HEK293 (cell line): ENCODE measurements around the gene SUCNR1.

Experiments used
- CTCF ChIA-PET: fragments of 350-600 bp; formaldehyde crosslinking; extraction: SDS; loops from one replicate; lab custom pipeline; 2021; ENCODE audit warnings: antibody characterized with exemption; lab: Yijun Ruan, JAX
- POLR2A ChIA-PET: fragments of 300-600 bp; formaldehyde crosslinking; extraction: SDS; loops from one replicate; lab custom pipeline; 2020; ENCODE audit warnings: antibody characterized with exemption, inconsistent platforms; lab: Yijun Ruan, JAX
- H3K27ac ChIP-seq: fragments of 200-500 bp; sonication (Bioruptor generic); 2 replicates; pipeline ENCODE4 v1.5.1; 2014; ENCODE audit warnings: low read depth, low read length, control low read depth, inconsistent platforms; ENCODE audit errors: extremely low read depth
- H3K36me3 ChIP-seq, 2 experiments: fragments of 200-500 bp in 1 of 2; sonication (Bioruptor generic) in 1 of 2; 1 replicate in 1 of 2; 2 replicates in 1 of 2; pipeline ENCODE4 v1.5.1; 2014 to 2017; ENCODE audit warnings: inconsistent platforms in 2 of 2, low read length in 2 of 2; ENCODE audit not compliant: control insufficient read depth in 2 of 2, insufficient read depth in 1 of 2
- H3K4me1 ChIP-seq: fragments of 200-500 bp; sonication (Bioruptor generic); 2 replicates; pipeline ENCODE4 v1.5.1; 2014; ENCODE audit warnings: mild to moderate bottlenecking, low read length, inconsistent platforms; ENCODE audit not compliant: control insufficient read depth, insufficient read depth
- H3K4me3 ChIP-seq: 2 replicates; pipeline ENCODE4 v1.5.1; 2011; ENCODE audit warnings: low read depth, mild to moderate bottlenecking, control low read depth, low read length, moderate library complexity
- H3K9me3 ChIP-seq: fragments of 200-500 bp; sonication (Bioruptor generic); 2 replicates; pipeline ENCODE4 v1.5.1; 2014; ENCODE audit warnings: low read depth, low read length, inconsistent platforms; ENCODE audit not compliant: control insufficient read depth, insufficient read depth
- CTCF ChIP-seq: fragments of 450-650 bp; formaldehyde crosslinking; IDR thresholded peaks from 2 replicates; pipeline ENCODE4 v1.5.1; 2016; ENCODE audit warnings: missing biosample characterization, missing genetic modification characterization
- FEZF1 ChIP-seq: fragments of 450-650 bp; formaldehyde crosslinking; IDR thresholded peaks from 2 replicates; pipeline ENCODE4 v1.5.1; 2016; ENCODE audit warnings: missing biosample characterization, missing genetic modification characterization
- HIC1 ChIP-seq: fragments of 450-650 bp; formaldehyde crosslinking; IDR thresholded peaks from 2 replicates; pipeline ENCODE4 v1.5.1; 2016; ENCODE audit warnings: missing biosample characterization, missing genetic modification characterization
- HOXD13 ChIP-seq: sonication (generic); formaldehyde crosslinking; IDR thresholded peaks from 2 replicates; pipeline ENCODE4 v1.8.0; 2022; ENCODE audit warnings: missing genetic modification reagents, borderline replicate concordance
- INSM2 ChIP-seq: fragments of 450-650 bp; formaldehyde crosslinking; IDR thresholded peaks from 2 replicates; pipeline ENCODE4 v1.5.1; 2016; ENCODE audit warnings: missing biosample characterization, missing genetic modification characterization
- KLF1 ChIP-seq: fragments of 450-650 bp; formaldehyde crosslinking; IDR thresholded peaks from 2 replicates; pipeline ENCODE4 v1.5.1; 2016; ENCODE audit warnings: missing biosample characterization, missing genetic modification characterization
- KLF9 ChIP-seq: fragments of 450-650 bp; formaldehyde crosslinking; IDR thresholded peaks from 2 replicates; pipeline ENCODE4 v1.5.1; 2016; ENCODE audit warnings: missing biosample characterization, missing genetic modification characterization, low read depth
- SCRT1 ChIP-seq: fragments of 450-650 bp; formaldehyde crosslinking; IDR thresholded peaks from 2 replicates; pipeline ENCODE4 v1.5.1; 2016; ENCODE audit warnings: missing biosample characterization, missing genetic modification characterization, borderline replicate concordance
- ZNF133 ChIP-seq: fragments of 450-650 bp; formaldehyde crosslinking; IDR thresholded peaks from 2 replicates; pipeline ENCODE4 v1.5.1; 2016; ENCODE audit warnings: missing biosample characterization, missing genetic modification characterization
- ZNF138 ChIP-seq: fragments of 450-650 bp; formaldehyde crosslinking; IDR thresholded peaks from 2 replicates; pipeline ENCODE4 v1.5.1; 2016; ENCODE audit warnings: missing biosample characterization, missing genetic modification characterization, borderline replicate concordance
- ZNF140 ChIP-seq: fragments of 450-650 bp; formaldehyde crosslinking; IDR thresholded peaks from 2 replicates; pipeline ENCODE4 v1.5.1; 2016; ENCODE audit warnings: missing biosample characterization, missing genetic modification characterization
- ZNF169 ChIP-seq: fragments of 450-650 bp; formaldehyde crosslinking; IDR thresholded peaks from 2 replicates; pipeline ENCODE4 v1.5.1; 2016; ENCODE audit warnings: missing biosample characterization, missing genetic modification characterization
- ZNF174 ChIP-seq: fragments of 450-650 bp; formaldehyde crosslinking; IDR thresholded peaks from 2 replicates; pipeline ENCODE4 v1.5.0; 2017; ENCODE audit warnings: missing biosample characterization, mild to moderate bottlenecking, missing genetic modification characterization
- ZNF175 ChIP-seq: fragments of 450-650 bp; formaldehyde crosslinking; IDR thresholded peaks from 2 replicates; pipeline ENCODE4 v1.5.1; 2016; ENCODE audit warnings: missing biosample characterization, missing genetic modification characterization
- ZNF266 ChIP-seq: fragments of 450-650 bp; formaldehyde crosslinking; IDR thresholded peaks from 2 replicates; pipeline ENCODE4 v1.5.1; 2016; ENCODE audit warnings: missing biosample characterization, missing genetic modification characterization, low read depth
- ZNF280C ChIP-seq: fragments of 450-650 bp; formaldehyde crosslinking; IDR thresholded peaks from 2 replicates; pipeline ENCODE4 v1.5.1; 2016; ENCODE audit warnings: missing biosample characterization, missing genetic modification characterization
- ZNF362 ChIP-seq: fragments of 450-650 bp; formaldehyde crosslinking; IDR thresholded peaks from 2 replicates; pipeline ENCODE4 v1.5.1; 2016; ENCODE audit warnings: missing biosample characterization, missing genetic modification characterization
- ZNF404 ChIP-seq: fragments of 450-650 bp; formaldehyde crosslinking; IDR thresholded peaks from 2 replicates; pipeline ENCODE4 v1.5.1; 2017; ENCODE audit warnings: missing biosample characterization, missing genetic modification characterization
- ZNF549 ChIP-seq: fragments of 450-650 bp; IDR thresholded peaks from 2 replicates; pipeline ENCODE4 v1.5.1; 2018; ENCODE audit warnings: missing biosample characterization, missing genetic modification characterization, mild to moderate bottlenecking, inconsistent platforms, moderate library complexity
- ZNF558 ChIP-seq: fragments of 450-650 bp; formaldehyde crosslinking; IDR thresholded peaks from 2 replicates; pipeline ENCODE4 v1.5.1; 2016; ENCODE audit warnings: missing biosample characterization, missing genetic modification characterization
- ZNF560 ChIP-seq: fragments of 450-650 bp; formaldehyde crosslinking; IDR thresholded peaks from 2 replicates; pipeline ENCODE4 v1.5.1; 2017; ENCODE audit warnings: missing biosample characterization, missing genetic modification characterization, borderline replicate concordance
- ZNF677 ChIP-seq: fragments of 450-650 bp; IDR thresholded peaks from 2 replicates; pipeline ENCODE4 v1.5.0; 2018; ENCODE audit warnings: missing biosample characterization, mild to moderate bottlenecking, missing genetic modification characterization, moderate library complexity
- ZNF692 ChIP-seq: fragments of 450-650 bp; formaldehyde crosslinking; IDR thresholded peaks from 2 replicates; pipeline ENCODE4 v1.5.1; 2016; ENCODE audit warnings: missing biosample characterization, missing genetic modification characterization
- ZNF791 ChIP-seq: fragments of 450-650 bp; formaldehyde crosslinking; IDR thresholded peaks from 2 replicates; pipeline ENCODE4 v1.5.1; 2016; ENCODE audit warnings: missing biosample characterization, missing genetic modification characterization
- ZSCAN23 ChIP-seq: fragments of 450-650 bp; formaldehyde crosslinking; IDR thresholded peaks from 2 replicates; pipeline ENCODE4 v1.5.1; 2016; ENCODE audit warnings: missing biosample characterization, missing genetic modification characterization

Gene SUCNR1

GRCh38 chr3:151841801-151842200, 31.6 kb upstream of the SUCNR1 start:
- Histone ChIP-seq H3K4me3 (no peak overlapping the region), H3K36me3 (no peaks in the 10 kb centered on the region), H3K9me3 (no peaks in the 10 kb centered on the region)
- ChIA-PET POLR2A (no interaction called here), CTCF (interaction anchor here (0.6 to 1.0 kb wide), 5 partner anchors 66 to 614 kb away, joined by 3 to 5 read pairs (median 3); no protein-coding TSS in a partner anchor)
- TF ChIP-seq ZNF549 (tag by site-specific recombination) (no peak), SCRT1 (no peak), ZNF677 (tag by site-specific recombination) (no peak), ZNF140 (tag by site-specific recombination) (no peak), ZNF558 (tag by site-specific recombination) (no peak), HOXD13 (CRISPR knock-in tag) (no peak), FEZF1 (tag by site-specific recombination) (no peak), INSM2 (tag by site-specific recombination) (no peak), ZNF791 (tag by site-specific recombination) (no peak), HIC1 (tag by site-specific recombination) (no peak), ZSCAN23 (no peak), ZNF404 (tag by site-specific recombination) (no peak), ZNF560 (no peak)
- TF ChIP-seq, all 188 proteins: peak for 0
- Histone ChIP-seq H3K27ac (no peak overlapping the region), H3K4me1 (no peaks in the 10 kb centered on the region)

- CTCF ChIA-PET, result interaction anchor here (1.1 kb wide), 1 partner anchor 601 kb away, joined by 3 read pairs; no protein-coding TSS in a partner anchor
- POLR2A ChIA-PET, result no interaction called here
- no peaks in the 10 kb centered on the region for H3K4me1 ChIP-seq
- no peaks in the 10 kb centered on the region for H3K9me3 ChIP-seq
- no peak overlapping the region for H3K27ac ChIP-seq
- H3K4me3 ChIP-seq, result no peak overlapping the region
- H3K36me3 ChIP-seq, result no peaks in the 10 kb centered on the region
- TF ChIP-seq KLF9 (tag by site-specific recombination) (no peak), ZNF362 (no peak), ZNF174 (tag by site-specific recombination) (no peak), ZNF133 (no peak), ZNF280C (tag by site-specific recombination) (no peak), ZNF175 (tag by site-specific recombination) (no peak), ZNF266 (tag by site-specific recombination) (no peak), ZNF138 (tag by site-specific recombination) (no peak), ZNF692 (no peak), ZNF169 (tag by site-specific recombination) (no peak), CTCF (tag by site-specific recombination) (no peak), KLF1 (tag by site-specific recombination) (no peak)
Observed at GRCh38 chr3:151843275-151843674, 30.2 kb upstream of the SUCNR1 start.
